ENCODE measurements around the gene TCP11L2.
A peak's percentile ranks its signal among the peaks of the same experiment; 100 is the strongest.

The TCP11L2 gene

DNA sequence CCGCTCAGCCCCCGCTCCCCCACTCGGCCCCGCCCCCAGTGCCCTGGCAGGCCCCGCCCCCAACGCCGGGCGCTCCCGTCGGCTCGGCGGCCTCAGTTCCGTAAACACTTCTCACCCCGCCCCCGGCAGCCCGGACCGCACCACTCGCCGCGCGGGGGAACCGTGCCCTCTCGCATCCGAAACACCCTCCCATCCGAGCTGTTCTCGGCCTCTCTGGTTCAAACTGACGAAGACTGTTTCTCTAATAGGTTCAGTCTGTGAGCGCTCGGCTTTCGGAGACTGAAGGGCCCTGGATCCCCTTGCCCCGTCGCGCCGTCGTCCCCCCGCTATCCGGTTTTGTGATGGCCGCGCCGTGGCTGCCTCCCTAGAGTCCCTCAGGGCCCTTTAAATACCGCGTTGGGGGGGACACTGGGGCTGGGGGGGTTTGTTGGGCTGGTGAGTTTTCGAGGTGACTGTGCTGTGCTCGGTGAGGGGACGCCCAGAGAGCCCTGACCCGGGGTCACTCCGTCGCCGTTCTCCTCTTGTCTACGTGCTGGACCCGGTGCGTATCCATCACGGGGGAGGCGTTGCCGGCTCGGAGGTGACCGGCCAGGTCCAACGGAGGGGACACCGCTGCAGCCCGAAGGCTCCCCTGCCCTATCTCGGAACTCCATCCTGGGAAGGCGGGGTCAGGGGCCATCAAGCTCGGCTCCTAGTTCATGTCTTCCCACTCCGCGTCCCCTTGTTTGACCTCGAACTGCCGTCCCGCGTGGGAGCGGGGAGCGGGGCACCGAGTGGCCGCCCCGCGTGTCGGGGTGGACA, at the start of gene TCP11L2:
Gene TCP11L2 (plus strand): TSS at position 333 of the 801 bp plus-strand sequence. CDS start 8,343 bp downstream, outside the sequence.
- peak; percentile 85 for DNase-seq (ENCODE audit: low read depth)

DNA sequence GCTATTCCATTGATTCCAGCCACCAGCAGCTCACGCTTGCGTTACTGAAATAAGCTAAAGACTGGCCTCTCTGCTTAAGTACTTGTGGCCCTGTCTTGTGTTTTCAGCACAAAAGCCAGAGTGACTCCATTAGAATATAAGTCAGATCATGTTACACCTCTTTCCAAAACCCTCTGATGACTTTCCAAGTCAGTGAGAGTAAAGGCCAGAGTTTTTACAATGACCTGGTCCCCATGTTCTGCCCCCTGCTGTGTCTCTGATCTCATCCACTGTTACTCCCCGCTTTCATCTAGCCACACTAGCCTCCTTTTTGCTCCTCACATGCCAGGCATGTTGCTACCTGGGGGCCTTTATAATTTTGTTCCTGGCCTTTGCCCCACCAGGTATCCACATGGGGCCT, 47.8 kb upstream of the TCP11L2 start:
- no peak for DNase-seq (ENCODE audit: low read depth)

DNA sequence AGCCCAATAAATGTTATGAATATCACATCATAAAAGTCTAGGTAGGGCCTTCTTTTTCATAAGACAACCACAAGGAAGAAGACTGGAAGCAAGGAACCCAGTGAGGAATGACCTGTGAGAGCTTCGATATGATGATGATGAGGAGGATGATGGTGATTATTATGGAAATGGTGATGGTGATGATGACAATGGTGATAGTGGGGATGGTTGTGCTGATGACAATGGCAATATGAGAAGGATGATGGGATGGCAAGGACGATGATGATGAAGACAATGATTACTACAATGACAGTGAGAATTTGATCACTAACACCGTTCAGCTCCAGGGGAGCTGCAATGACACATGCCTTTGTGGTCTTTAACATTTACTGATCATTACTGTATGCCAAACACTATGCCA, 47.0 kb upstream of the TCP11L2 start:
- DNase-seq (ENCODE audit: low read depth), result no peak

DNA sequence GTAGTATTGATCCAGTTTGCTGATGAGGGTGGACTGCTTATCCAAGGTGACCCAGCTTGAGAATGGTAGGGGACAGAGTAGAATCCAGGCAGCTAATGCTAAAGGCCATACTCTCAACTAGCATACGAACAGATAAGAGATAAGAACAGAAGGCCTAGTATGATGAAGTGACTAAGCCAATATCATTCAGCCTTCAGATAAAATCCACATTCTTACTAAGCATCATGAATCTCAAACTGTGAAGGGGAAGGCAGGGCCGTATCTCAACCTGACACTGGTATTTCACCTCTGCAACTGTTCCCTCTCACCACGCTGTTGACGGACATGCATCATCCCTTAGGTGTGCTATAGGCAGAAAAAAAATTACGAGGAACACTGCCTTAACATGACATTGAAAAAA, 46.6 kb upstream of the TCP11L2 start:
- DNase-seq (ENCODE audit: low read depth), result no peak

DNA sequence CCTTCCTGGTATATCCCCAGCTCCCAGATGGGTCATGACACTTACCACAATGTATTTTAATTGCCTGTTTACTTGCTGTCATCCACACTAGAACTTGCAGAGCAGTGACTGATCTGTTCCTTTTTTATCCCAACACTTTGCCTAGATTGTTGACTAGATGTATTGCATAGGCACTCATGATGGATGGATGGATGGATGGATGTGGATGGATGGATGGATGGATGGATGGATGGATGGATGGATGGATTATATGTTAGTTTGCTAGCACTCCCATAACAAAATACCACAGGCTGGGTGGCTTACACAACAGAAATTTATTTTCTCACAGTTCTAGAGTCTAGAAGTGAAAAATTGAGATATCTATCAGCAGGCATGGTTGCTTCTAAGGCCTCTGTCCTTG, 46.0 kb upstream of the TCP11L2 start:
- DNase-seq (ENCODE audit: low read depth), result no peak

DNA sequence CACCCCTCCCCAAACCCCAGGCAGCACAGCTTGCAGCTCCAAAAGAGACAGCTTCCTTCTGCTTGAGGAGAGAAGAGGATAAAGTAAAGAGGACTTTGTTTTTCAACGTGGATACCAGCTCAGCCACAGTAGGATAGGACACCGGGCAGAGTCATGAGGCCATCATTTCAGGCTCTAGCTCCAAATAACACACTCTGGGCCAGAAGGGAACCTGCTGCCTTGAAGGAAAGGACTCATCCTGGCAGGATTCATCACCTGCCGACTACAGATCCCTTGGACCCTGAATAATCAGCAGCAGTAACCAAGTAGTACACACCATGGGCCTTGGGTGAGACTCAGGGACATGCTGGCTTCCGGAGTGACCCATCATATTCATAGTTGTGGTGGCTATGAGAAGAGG, 44.3 kb upstream of the TCP11L2 start:
- no peak for DNase-seq (ENCODE audit: low read depth)

DNA sequence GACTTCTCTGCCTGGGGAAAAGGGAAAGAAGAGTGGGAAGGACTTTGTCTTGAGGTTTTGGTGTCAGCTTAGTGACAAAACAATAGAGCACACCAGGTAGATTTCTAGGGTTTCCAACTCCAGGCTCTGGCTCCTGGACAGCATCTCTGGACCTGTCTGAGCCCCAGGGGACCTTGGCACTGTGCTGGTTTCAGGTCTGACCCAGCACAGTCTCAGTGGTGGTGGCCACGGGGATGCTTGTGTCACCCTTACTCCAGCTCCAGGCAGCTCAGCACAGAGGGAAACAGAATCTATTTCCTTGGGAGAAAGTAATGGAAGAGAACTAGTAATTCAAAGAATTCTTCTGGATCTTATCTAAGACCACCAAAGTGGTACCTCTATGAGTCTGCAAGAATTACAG, 43.6 kb upstream of the TCP11L2 start:
- DNase-seq (ENCODE audit: low read depth), result no peak

DNA sequence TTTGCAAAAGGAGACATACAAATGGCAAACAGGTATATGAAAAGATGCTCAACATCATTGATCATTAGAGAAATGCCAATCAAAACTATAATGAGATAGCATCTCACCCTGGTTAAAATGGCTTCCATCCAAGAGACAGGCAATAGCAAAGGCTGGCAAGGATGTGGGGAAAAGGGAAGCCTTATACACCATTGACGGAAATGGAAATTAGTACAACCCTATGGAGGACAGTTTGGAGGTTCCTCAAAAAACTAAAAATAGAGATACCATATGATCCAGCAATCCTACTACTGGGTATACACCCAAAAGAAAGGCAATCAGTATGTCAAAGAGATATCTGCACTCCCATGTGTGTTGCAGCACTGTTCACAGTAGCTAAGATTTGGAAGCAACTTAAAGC, 37.4 kb upstream of the TCP11L2 start:
- DNase-seq (ENCODE audit: low read depth), result no peak

DNA sequence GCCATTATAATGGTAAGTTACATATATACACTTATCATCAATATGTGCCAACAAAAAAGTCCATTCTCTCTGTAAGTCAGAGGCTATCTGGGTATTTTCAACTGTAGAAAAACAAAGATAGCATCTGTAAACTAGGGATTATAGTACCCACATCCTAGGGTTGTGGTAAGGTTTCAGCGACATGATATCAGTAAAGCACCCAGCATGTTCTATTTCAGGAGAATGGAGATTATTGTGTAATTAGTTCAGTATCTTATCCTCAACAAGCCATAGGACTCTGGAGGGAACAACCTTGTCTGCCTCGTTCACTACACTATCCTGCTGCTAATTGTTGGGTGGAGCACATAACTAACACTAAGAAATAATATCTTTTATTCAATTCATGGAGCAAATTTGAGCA, 35.0 kb upstream of the TCP11L2 start:
- DNase-seq (ENCODE audit: low read depth), result no peak

DNA sequence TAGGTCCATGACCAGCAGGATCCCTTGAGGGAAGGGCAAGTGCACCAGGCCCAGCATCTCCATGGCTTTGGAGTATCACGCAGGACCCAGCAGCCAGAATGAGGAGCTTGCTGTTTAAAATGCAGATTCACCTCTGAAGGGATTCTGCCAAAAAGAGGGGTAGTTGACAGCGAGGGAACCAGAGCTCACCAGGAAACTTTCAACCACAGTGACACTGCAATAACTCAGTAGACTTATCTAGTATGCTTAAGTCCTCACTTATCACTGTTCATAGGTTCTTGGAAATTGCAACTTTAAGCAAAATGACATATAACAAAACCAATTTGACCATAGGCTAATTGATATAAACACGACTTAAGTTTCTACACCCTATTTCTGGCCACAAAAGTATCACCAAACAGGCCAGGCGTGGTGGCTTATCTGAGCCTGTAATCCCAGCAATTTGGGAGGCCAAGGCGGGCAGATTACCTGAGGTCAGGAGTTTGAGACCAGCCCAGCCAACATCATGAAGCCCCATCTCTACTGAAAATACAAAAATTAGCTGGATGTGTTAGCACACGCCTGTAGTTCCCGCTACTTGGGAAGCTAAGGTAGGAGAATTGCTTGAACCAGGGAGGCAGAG, 33.3 kb upstream of the TCP11L2 start:
- DNase-seq (ENCODE audit: low read depth), result no peak

DNA sequence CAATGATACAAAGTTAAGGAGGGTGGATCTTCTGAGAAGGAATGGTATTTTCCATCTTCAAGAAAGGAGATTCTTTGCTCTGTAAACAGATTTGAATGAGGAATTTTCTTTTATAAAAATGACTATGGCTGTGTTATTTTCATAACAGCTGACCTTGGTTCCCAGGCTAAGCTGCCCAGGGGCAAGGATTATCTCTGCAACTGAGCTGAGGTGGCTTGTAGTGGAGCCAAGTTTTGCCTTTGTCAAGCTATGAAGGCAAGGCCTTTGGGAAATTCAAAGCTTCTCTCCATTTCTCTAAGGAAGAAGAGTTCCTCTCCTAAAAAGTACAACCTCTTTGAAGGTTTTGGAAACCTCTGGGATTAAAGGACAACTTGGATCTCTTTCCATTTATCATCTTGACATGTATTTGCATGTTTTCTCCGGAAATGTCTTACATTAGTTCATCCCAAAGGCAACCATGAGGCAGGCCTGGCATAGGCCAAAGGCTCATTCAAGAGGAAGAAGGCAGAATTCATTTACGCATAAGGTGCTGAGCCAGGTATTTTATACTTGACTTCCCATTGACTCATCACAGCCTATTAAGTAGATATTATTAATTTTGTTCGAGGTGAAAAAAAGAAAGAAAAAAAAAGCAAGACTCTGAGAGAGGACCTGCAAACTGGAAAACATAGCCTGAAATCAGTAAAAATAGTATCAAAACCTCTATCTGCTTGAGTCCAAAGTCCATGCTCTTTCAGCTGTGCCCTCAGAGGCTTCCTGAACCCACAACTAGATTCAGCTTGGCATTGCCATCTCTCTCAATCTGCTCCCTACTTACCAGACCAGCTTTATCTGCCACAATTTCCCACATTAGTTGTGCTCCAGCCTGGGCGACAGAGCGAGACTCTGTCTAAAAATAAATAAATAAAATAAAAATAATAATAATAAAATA, 30.7 kb upstream of the TCP11L2 start:
- no peak for DNase-seq (ENCODE audit: low read depth)

DNA sequence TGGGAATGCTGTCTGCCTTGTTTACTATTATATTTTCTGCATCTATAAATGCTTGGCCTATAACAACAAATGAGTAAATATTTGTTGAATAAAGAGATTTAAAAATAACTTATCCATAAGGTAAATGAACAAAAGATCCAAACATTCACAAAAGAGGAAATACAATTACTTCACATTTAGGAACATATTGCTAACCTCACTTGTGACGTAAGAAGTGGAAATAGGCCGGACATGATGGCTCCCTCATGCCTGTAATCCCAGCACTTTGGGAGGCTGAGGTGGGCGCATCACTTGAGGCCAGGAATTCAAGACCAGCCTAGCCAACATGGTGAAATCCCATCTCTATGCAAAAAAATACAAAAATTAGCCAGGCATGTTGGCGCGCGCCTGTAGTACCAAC, 29.0 kb upstream of the TCP11L2 start:
- DNase-seq (ENCODE audit: low read depth), result no peak

DNA sequence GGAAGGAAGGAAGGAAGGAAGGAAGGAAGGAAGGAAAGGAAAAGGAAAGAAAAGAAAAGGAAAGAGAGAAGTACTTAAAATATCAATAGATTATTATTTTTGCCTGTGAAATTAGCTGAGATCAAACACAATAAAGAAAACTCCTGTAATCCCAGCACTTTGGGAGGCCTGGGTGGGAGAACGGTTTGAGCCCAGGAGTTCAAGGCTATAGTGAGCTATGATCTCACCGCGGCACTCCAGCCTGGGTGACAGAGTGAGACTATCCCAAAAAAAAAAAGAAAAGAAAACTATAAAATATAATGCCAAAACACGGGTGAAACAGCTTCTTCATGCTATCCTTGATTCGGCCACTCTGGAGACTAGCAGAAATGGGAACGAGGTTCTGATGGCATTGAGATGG, 28.5 kb upstream of the TCP11L2 start:
- no peak for DNase-seq (ENCODE audit: low read depth)

DNA sequence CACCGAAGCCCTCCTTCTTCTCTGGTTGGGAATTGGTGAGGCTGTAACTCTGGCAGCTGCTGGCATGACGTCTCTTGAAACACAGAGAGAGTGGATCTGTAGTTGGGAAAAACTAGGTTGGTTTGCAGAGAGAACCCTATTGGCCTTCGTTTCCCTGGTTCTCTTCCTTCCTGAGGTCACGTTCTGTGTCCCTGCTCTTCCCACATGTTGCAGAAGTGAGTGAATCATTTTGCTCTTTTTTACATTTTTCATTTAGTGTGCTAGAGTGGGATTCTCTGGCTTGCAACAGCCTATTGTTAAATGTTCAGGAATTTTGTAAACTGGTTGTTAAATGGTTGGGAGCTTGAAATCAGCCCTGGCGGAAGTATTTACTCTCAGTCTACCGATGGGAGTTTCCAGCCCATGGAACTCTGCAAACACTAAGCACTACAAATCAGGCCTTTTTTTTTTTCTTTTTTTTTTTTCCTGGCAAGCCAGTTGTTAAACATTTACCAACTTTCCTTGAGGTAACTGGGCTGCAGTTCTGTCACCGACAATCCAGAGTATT, 27.9 kb upstream of the TCP11L2 start:
- DNase-seq (ENCODE audit: low read depth), result no peak

DNA sequence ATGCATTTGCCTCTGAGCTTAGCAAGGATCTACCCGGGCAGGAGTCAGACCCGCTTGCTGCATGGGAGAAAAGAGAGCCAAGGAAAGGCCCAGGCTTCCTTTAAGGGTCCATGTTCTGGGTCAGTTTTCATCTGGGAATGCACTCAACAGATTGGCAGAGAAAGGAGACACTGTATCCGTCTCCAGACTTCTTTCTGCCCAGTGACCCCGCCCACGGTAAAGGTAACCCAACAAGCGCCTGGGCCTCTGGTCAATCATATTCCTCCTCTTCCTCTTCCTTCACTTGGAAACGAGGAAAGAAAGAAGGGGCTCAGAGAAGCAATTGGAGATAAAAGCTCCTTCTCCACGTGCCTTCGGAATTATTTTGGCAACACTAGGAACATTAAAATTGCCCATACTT, 27.1 kb upstream of the TCP11L2 start:
- no peak for DNase-seq (ENCODE audit: low read depth)

DNA sequence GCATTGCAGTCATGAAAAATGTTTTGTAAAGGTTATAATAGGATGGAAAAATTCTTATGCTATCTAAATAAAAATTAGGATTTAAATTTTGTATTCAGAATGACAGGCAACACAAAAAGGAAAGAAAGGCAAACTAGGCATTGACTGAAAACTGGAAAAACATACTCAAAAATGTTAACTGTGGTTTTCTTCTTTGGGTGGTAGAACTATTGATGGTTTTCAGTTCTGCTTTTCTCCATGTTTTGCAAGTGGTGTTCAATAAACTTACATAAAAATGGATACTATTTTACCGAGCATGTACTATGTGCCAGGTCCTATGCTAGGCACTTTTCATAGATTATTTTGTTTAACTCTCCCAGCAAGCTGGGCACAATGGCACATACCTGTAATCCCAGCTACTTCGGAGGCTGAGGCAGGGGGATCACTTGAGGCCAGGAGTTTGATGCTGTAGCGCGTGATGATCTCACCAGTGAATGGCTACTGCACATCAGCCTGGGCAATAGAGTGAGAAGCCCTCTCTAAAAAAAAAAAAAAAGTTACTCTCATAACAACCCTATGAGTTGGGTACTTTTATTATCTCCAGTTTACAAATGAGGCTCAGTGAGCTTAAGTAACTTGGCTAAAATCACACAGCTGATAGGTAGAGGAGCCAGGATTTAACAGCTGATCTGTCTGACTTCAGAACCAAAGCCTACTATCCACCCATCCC, 26.3 kb upstream of the TCP11L2 start:
- DNase-seq (ENCODE audit: low read depth), result no peak

DNA sequence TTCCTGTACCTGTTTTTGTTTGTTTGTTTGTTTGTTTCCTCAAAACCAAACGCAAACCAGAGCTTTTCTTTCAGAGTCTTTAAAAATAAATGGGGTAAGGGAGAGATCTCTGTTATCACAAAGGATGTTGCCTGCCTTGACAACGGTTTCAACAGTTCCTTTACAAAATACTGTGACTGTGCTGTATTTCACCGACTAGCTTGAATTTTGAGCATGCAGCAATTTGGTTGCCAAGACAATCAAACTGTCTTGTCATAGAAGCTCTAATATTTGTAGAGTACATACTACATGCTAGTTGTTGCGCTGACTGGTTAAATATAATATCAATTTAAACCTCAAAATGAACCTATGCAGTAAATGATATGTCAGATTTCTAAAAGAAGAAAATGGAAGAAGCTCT, 22.4 kb upstream of the TCP11L2 start:
- no peak for DNase-seq (ENCODE audit: low read depth)

DNA sequence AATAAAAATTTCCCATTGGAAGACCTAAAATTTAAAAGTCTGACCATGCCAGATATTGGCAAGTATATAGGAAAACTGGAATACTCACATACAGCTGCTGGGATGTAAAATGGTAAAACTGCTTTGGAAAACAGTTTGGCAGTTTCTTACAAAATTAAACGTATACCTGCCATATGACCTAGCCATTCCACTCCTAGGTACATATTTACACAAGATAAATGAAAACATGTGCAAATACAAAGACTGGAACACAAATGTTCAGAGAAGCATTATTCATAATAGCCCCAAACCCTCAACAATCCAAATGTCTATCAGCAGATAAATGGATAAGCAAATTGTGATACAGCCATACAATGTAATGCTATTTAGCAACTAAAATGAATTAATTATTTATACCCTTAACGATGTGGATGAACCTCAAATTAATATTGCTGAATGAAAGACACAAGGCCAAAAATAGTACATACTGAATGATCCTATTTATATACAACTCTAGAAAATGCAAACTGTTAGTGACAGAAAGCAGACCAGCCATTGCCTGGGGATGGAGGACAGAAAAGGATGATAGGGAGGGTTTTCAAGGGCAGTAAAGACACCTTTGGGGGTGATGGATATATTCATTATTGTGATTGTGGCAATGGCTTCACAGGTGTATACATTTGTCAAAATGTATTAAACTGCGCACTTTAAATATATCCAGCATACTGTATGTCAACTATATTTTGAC, 21.3 kb upstream of the TCP11L2 start:
- DNase-seq (ENCODE audit: low read depth), result no peak

DNA sequence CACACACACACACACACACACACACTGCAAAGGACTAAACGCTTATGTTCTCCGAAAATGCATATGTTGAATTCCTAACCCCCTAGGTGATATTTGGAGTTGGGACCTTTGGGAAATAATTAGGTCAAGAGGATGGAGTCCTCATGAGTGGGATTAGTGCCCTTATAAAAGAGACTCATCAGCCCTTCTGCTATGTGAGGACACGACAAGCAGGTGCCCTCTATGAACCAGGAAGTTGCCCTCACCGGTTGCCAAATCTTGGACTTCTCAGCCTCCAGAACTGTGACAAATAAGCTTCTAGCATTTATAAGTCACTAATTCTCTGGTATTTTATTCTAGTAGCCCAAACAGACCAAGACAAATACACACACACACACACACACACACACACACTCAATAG, 20.7 kb upstream of the TCP11L2 start:
- no peak for DNase-seq (ENCODE audit: low read depth)

DNA sequence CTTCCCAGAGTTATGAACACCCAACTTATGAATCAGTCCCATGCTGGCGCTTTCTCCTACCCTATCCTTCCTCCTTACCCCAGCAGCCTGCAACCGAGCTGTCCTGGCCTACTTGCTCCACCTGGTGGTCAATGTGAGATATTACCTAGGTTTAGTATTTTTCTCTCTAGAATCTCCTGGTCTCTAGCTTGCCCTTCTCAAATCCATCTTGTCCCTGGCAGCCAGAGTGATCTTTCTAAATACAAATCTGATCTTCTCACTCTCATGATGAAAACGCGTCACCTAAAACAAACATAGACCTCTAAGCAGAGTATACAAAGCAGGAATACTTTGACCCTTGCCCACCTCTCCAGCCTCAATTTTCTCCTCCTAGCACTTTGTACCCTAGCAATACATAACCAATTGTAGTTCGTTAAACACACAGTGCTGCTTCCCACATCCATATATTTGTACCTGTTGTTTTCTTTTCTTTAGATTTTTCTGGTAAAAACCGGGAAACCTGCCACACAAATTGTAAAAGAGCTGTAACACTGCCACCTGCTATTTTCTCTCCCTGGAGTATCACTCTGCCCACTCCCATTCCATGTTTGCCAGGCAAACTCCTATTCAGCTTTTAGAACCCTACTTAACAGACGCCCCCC, 20.0 kb upstream of the TCP11L2 start:
- peak; percentile 10 for DNase-seq (ENCODE audit: low read depth)

Measured in T-helper 22 cell (primary cell).